22Rv1 (cell line): ENCODE measurements around the gene E2F1.

Experiments
- CTCF ChIP-seq: fragments of 450-650 bp; IDR thresholded peaks from 2 replicates; pipeline ENCODE4 v1.5.1; 2017; ENCODE audit warnings: mild to moderate bottlenecking
- ZFX ChIP-seq: fragments of 450-650 bp; IDR thresholded peaks from 2 replicates; pipeline ENCODE4 v1.6.1; 2017; ENCODE audit warnings: antibody characterized with exemption, borderline replicate concordance

GRCh38 chr20:33645072-33645358, 41.2 kb downstream of the E2F1 start:
- TF ChIP-seq CTCF = no peak
- TF ChIP-seq ZFX = no peak
